Measurements from ENCODE around the gene ANKS1A.

- TF ChIP-seq CTCF (IDR thresholded peaks at IDR 0.05) (no peak), POLR2AphosphoS5 (IDR thresholded peaks at IDR 0.05; ENCODE audit: low read depth, low read length) (no peak), SIN3A (IDR thresholded peaks at IDR 0.05; ENCODE audit: borderline replicate concordance, insufficient read depth, low read depth, low read length) (no peak), TCF7L2 (IDR thresholded peaks at IDR 0.05; ENCODE audit: low read depth, low read length) (no peak)
Observed at GRCh38 chr6:35065870-35066269, 176.8 kb downstream of the ANKS1A start.
